GM12892 (cell line): ENCODE results near the gene FASTKD1.

Experiments
- POLR2A ChIP-seq: IDR thresholded peaks from 2 replicates; pipeline ENCODE4 v1.6.1; 2011; ENCODE audit warnings: low read depth, low read length, control low read depth
- POLR2AphosphoS5 ChIP-seq: IDR thresholded peaks from 2 replicates; pipeline ENCODE4 v1.6.1; 2011; ENCODE audit warnings: low read depth, low read length, control low read depth

- no peak for TF ChIP-seq POLR2A
- TF ChIP-seq POLR2AphosphoS5 = no peak
Measured at GRCh38 chr2:169491378-169491777, 82.3 kb downstream of the FASTKD1 start.
